Mononuclear cell (primary cell): Measurements from ENCODE around the gene NCAPG. TPM values are rescaled to one million over a fixed set of nuclear protein-coding genes. Genes with fewer than 3 reads are reported as not detected.

Source experiments
- H3K27me3 ChIP-seq: 2 replicates; pipeline ENCODE4 v1.6.0; 2011; ENCODE audit warnings: low read length, control low read depth; ENCODE audit not compliant: insufficient read depth
- H3K4me1 ChIP-seq: 2 replicates; pipeline ENCODE4 v1.5.1; 2011; ENCODE audit warnings: mild to moderate bottlenecking, low read length, control low read depth; ENCODE audit not compliant: insufficient read depth
- H3K4me3 ChIP-seq: 2 replicates; pipeline ENCODE4 v1.5.1; 2011; ENCODE audit warnings: mild to moderate bottlenecking, low read length, moderate library complexity
- H3K9me3 ChIP-seq: 2 replicates; pipeline ENCODE4 v1.5.1; 2011; ENCODE audit warnings: low read depth, mild to moderate bottlenecking, control low read depth, low read length
- total RNA-seq: library from RNA; depleted of rRNA; stranded (reverse); fragments of >200 nt; gene quantifications from one replicate; pipeline ENCODE4 v1.2.3, GENCODE V29; 2012

The NCAPG gene
- 0.42 TPM for total RNA-seq

DNA sequence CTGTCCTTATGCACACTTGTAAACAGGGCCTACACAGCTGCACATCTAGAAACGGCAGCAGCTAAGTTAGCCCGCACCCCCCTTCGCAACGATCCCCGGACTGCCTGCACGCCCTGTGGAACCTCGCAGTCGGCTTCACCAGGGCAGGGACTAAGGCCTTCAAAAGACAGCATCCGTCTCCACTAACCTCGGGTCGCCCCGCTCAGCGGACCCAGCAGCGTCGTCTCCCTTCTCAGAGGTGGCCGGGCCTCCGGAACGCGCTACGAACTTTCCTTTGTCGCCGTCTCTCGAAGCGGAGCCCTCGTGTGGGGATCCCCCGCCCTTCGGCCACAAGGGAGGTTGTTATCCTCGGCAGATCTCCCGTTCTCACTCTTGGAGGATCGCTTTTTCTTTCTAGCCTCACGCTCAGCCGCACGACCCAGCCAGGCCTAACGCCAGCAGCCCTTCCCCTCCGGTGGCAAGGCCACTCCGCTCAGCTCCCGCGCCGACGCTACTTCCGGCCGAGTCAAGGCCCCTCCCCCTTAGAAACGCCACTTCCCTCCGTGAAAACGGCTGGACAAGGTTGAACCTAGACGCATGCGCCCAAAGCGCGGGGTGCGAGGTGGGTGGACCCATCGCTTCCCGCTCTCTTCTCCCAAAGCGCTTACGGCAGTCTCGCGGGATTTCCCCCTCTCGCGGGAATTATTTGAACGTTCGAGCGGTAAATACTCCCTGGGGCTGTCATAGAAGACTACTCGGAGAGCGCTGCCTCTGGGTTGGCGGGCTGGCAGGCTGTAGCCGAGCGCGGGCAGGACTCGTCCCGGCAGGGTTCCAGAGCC lies at the start of gene NCAPG, which contains the start of gene DCAF16:
TSS of gene NCAPG (plus strand) at position 720 of the 818 bp plus-strand sequence. CDS start 99 bp downstream, outside the sequence.
TSS of gene DCAF16 (minus strand) at position 498 of the 818 bp plus-strand sequence. CDS start 6,616 bp downstream, outside the sequence.
- no peaks in the 10 kb centered on the region for H3K27me3 ChIP-seq
- peaks cover 48% of the 10 kb centered on the region for H3K4me1 ChIP-seq
- no peaks in the 10 kb centered on the region for H3K9me3 ChIP-seq
- H3K4me3 ChIP-seq, result peak within 1 kb of the TSS; percentile 91

DNA sequence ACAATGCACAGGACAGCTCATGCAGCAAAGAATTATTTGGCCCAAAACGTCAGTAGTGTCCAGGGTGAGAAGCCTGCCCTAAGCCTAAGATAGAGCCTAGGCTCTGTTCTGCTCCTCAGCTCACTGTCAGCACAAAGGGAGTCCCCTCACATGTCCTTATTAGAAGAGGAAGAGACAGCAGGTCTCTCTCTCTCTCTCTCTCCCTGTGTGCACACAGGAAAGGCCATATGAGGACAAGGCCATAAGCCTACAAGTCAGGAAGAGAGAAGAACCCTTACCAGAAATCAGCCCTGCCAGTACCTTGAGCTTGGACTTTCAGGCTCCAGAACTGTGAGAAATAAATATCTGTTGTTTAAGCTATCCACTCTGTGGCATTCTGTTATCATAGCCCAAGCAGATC lies 49.7 kb upstream of the NCAPG start:
- no peaks in the 10 kb centered on the region for H3K9me3 ChIP-seq
- no peaks in the 10 kb centered on the region for H3K27me3 ChIP-seq
- no peak overlapping the region for H3K4me3 ChIP-seq
- H3K4me1 ChIP-seq, result no peaks in the 10 kb centered on the region

DNA sequence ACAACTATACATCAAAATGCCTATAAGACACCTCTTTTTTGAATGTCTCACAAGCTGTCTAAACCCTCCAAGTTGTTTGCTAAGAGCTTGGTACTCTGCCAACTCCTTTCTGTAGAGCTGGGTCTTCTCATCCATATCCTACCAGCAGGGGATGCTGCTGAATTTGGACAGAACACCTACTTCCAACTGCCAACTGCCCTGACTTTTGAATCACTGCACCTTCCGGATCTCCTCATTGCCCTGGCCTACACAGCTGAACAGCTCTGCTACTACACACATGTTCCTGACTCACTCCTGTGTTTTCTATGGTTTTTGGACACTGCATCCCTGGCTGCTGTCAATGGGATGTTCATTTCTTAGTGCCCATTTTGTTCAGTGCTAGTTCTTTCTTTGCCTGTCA lies 48.1 kb upstream of the NCAPG start:
- Histone ChIP-seq H3K4me3 (no peak overlapping the region), H3K9me3 (no peaks in the 10 kb centered on the region), H3K4me1 (no peaks in the 10 kb centered on the region), H3K27me3 (no peaks in the 10 kb centered on the region)

DNA sequence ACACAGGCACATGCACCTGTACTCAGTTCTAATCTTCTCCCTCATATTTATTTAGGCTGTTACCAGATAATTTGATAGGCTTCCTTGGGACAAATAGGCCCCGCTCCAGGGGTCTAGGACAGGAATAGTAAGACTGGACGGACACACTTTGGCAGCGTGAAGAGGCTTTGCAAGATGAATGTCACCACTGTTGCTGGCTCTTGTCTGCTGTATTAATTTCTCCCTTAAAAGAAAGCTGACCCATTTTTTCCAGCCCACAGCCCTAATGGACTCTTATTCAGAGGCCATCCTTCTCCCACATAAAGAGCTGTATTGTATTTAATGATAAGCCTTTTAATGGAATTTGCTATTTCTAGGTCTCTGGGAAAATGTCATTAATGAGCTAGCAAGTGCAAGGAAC lies 47.4 kb upstream of the NCAPG start:
- no peak overlapping the region for H3K4me3 ChIP-seq
- no peaks in the 10 kb centered on the region for H3K27me3 ChIP-seq
- no peaks in the 10 kb centered on the region for H3K4me1 ChIP-seq
- no peaks in the 10 kb centered on the region for H3K9me3 ChIP-seq

DNA sequence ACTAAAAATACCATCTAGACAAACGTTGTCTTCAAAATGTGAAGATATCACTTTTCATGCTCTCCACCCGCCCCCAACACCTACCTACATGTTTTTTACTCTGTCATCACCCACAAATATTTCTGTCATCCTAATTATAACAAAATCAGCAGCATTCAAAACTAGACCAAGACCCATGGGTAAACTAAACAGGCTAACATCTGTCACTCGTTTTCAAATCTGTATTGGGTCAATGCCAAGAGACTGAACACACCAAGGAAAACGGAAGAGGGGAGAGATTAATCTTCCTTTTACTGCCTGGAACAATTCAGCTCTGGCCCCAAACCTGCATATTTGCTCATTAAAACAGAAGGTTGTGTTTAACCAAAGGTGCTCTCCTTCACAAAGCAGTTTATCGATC lies 46.8 kb upstream of the NCAPG start:
- Histone ChIP-seq H3K27me3 (no peaks in the 10 kb centered on the region), H3K4me1 (no peaks in the 10 kb centered on the region), H3K9me3 (no peaks in the 10 kb centered on the region), H3K4me3 (no peak overlapping the region)

- Histone ChIP-seq H3K27me3 (no peaks in the 10 kb centered on the region), H3K4me3 (no peak overlapping the region), H3K4me1 (no peaks in the 10 kb centered on the region), H3K9me3 (no peaks in the 10 kb centered on the region)
Measured at GRCh38 chr4:17765514-17766286, 45.1 kb upstream of the NCAPG start.

DNA sequence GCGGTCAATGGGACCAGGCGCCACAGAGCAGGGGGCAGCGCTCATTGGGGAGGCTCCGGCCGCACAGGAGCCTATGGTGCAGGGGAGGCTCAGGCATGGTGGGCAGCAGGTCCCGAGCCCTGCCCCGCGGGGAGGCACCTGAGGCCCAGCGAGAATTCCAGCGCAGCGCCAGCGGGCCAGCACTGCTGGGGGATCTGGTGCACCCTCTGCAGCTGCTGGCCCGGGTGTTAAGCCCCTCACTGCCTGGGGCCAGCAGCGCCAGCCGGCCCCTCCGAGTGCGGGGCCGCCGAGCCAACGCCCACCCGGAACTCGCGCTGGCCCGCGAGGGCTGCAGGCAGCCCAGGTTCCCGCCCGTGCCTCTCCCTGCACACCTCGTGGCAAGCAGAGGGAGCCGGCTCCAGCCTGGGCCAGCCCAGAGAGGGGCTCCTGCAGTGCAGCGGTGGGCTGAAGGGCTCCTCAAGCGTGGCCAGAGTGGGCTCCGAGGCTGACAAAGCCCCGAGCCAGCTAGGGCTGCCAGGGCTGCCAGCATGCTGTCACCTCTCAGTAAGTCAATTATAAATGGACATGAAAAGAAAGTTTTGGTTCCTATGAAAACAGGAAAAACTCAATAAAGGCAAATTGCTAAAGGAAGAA lies 43.8 kb upstream of the NCAPG start:
- Histone ChIP-seq H3K9me3 (no peaks in the 10 kb centered on the region), H3K4me1 (no peaks in the 10 kb centered on the region), H3K27me3 (no peaks in the 10 kb centered on the region), H3K4me3 (no peak overlapping the region)

- H3K27me3 ChIP-seq, result no peaks in the 10 kb centered on the region
- no peaks in the 10 kb centered on the region for H3K4me1 ChIP-seq
- H3K9me3 ChIP-seq, result no peaks in the 10 kb centered on the region
- H3K4me3 ChIP-seq, result no peak overlapping the region
Measured at GRCh38 chr4:17769406-17770174, 41.2 kb upstream of the NCAPG start.

DNA sequence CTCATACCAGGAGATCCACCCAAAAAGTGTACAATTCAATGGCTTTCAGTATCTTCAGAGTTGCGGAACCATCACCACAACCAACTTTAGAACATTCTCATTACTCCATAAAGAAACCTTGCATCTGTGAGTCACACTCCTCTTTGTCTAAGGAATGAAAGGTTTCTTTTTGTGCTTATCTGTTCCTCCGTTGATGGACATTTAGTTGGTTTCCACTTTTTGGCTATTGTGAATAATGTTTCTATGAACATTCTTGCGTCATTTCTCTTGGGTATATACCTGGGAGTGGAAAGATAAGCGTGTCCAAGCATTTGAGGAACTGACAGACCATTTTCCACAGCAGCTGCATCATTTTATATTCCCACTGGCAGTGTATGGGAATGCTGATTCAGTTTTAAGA lies 39.9 kb upstream of the NCAPG start:
- Histone ChIP-seq H3K4me3 (no peak overlapping the region), H3K9me3 (no peaks in the 10 kb centered on the region), H3K4me1 (no peaks in the 10 kb centered on the region), H3K27me3 (no peaks in the 10 kb centered on the region)

GRCh38 chr4:17771284-17771908 lies 39.4 kb upstream of the NCAPG start:
- no peak overlapping the region for H3K4me3 ChIP-seq
- no peaks in the 10 kb centered on the region for H3K27me3 ChIP-seq
- no peaks in the 10 kb centered on the region for H3K4me1 ChIP-seq
- no peaks in the 10 kb centered on the region for H3K9me3 ChIP-seq

- H3K4me3 ChIP-seq, result no peak overlapping the region
- H3K27me3 ChIP-seq, result peaks cover 7% of the 10 kb centered on the region
- H3K4me1 ChIP-seq, result no peaks in the 10 kb centered on the region
- H3K9me3 ChIP-seq, result no peaks in the 10 kb centered on the region
Measured at GRCh38 chr4:17773135-17773698, 37.6 kb upstream of the NCAPG start.

- Histone ChIP-seq H3K9me3 (no peaks in the 10 kb centered on the region), H3K4me1 (peaks cover 13% of the 10 kb centered on the region), H3K27me3 (peaks cover 53% of the 10 kb centered on the region), H3K4me3 (no peak overlapping the region)
Measured at GRCh38 chr4:17778431-17778830, 32.3 kb upstream of the NCAPG start.

DNA sequence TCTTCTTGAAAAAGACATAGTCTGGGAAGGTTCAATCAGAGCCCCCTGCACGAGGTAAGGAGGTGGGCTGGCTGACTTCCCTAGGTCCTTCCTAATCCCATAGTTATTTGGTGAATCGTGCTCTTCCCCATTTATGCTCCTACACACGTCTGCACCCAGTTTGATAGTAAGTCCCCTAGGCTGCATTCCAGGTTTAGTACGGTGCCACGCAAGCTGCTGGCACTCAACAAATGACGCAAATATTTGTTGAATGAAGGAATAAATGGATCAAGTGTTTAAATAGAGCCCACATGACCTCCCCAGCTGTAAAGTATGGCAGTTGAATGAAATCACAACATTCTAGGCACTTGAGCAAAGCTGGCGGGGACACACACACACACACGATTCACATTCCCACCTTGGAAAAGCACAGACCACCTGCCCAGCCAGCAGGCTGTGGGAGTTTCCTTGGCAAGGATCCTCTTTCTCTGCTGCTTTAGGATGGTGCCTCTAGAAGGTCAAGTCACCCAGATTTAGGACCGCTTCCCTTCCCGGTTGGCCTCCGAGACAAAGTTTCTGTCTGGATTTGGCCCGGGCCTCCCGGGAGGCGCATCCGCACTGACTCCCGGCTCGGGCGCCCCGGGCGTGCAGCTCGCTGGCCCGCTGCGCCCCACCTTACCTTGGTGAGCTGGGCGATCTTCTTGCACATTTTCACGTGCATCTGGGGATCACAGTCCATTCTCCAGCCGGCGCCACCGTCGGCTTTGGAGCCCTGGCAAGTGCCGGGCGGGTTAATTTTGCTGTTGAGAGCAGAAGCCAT lies 30.1 kb upstream of the NCAPG start:
- Histone ChIP-seq H3K4me3 (no peak overlapping the region), H3K9me3 (no peaks in the 10 kb centered on the region), H3K27me3 (peaks cover 53% of the 10 kb centered on the region), H3K4me1 (peaks cover 13% of the 10 kb centered on the region)
